ENCODE data around the gene OR10H5. TPM values are rescaled to one million over a fixed set of nuclear protein-coding genes. Genes with fewer than 3 reads are reported as not detected.
"Not testable (repeated sequence)": the region's sequence is repeated elsewhere in the genome, so short reads cannot be mapped to it uniquely, and the experiment has no call there.

The OR10H5 gene
- under 0.01 TPM for total RNA-seq

DNA sequence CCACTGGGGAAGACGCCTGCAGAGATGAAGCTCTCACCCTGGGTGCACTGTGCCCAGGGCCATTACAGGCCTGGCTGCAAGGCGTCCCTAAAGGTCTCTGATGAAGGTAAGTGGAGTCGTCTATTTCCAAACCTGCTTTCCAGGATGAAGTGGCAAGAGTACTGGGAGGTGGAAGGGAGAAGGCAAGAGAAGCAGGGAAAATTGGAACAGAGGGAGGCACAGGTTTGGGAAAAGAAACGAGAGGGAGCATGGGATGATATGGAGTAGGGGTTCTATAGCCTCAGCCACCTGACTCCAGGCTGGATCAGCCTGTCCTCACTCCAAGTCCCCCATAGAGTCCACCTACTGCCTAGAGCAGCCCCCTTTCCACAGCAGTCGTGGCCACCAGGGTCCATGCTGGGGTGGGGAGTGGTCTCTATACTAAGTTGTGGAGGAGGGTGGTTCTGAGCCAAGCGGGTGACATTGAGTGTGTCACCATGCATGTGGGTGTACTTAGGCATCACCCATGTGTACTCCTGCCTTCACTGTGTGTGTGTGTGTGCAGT lies at the start of gene OR10H5:
TSS of gene OR10H5 (plus strand) at position 51 of the 545 bp plus-strand sequence. CDS start 6,388 bp downstream, outside the sequence.
- Histone ChIP-seq H3K4me3 (ENCODE audit: low read length) (no peak within 1 kb of the TSS), H3K9me3 (ENCODE audit: low read depth, low read length) (no peaks in the 10 kb centered on the region), H3K27me3 (ENCODE audit: insufficient read depth, low read length) (peaks cover 2% of the 10 kb centered on the region), H3K4me1 (ENCODE audit: insufficient read depth, low read length) (no peaks in the 10 kb centered on the region)

DNA sequence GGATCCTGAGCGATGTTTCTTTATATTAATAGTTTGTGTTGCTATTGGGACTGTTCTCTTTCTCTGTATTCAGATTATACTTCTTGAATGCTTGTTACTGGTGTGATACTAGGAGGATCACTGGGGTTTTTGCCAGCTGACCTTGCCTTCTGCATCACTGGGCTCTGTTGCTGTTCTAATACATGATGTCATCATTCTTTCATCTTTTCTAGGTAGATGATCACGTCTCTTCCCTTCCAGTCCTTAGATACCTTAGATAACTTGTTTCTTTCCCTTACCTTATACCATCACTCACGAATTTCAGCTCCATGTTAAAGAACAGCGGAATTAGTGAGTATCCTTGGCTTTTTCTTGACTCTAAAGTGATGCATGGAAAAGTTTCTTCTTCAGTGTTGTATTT lies 49.7 kb upstream of the OR10H5 start, which contains the start of gene OR10H3:
TSS of gene OR10H3 (plus strand) at position 264 of the 400 bp plus-strand sequence. CDS start 3,408 bp downstream, outside the sequence.
- no peaks in the 10 kb centered on the region for H3K4me1 ChIP-seq (ENCODE audit: insufficient read depth, low read length)
- peaks cover 2% of the 10 kb centered on the region for H3K27me3 ChIP-seq (ENCODE audit: insufficient read depth, low read length)
- H3K9me3 ChIP-seq (ENCODE audit: low read depth, low read length), result peaks cover 13% of the 10 kb centered on the region
- H3K4me3 ChIP-seq (ENCODE audit: low read length), result no peak within 1 kb of the TSS

DNA sequence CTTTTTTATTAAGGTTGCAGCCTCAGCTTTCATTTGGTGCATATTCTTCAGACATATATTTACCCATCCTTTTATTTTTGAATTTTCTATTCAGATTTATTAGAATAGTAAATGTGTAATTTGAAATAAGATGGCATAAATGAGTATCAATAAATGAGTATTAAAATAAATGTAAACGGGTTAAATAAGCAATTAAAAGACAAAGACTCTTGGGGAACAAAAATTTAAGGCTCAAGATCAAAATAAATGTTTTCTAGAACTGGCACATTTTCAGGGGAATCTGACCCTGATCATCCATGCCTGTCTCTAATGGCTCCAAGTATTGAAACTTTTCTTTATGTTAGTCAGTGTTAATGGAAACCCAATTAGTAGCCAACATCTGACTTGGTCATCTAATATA lies 46.7 kb upstream of the OR10H5 start:
- H3K4me1 ChIP-seq (ENCODE audit: insufficient read depth, low read length), result no peaks in the 10 kb centered on the region
- H3K27me3 ChIP-seq (ENCODE audit: insufficient read depth, low read length), result peaks cover 11% of the 10 kb centered on the region
- peaks cover 13% of the 10 kb centered on the region for H3K9me3 ChIP-seq (ENCODE audit: low read depth, low read length)
- H3K4me3 ChIP-seq (ENCODE audit: low read length), result no peak overlapping the region

DNA sequence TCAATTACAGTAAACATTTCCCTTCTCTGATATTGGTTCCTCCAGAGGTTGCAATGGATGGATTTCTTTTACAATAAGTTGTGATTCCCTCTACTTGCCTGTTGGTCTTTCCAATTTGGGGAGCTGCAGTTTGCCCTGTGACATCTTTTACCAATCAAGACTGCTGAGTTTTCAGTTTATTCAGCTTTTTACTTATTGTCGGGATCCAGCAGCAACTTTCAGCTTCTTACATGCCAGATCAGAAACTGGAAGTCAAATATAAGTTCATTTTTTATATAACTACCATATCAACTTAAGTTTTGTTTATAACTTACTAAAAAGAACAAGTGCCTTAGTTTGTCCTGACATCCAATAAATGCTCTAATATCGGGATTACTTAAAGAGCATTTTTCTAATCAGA lies 39.2 kb upstream of the OR10H5 start:
- Histone ChIP-seq H3K9me3 (ENCODE audit: low read depth, low read length) (no peaks in the 10 kb centered on the region), H3K27me3 (ENCODE audit: insufficient read depth, low read length) (peaks cover 69% of the 10 kb centered on the region), H3K4me1 (ENCODE audit: insufficient read depth, low read length) (no peaks in the 10 kb centered on the region), H3K4me3 (ENCODE audit: low read length) (no peak overlapping the region)

GRCh38 chr19:15758379-15758778 lies 29.1 kb upstream of the OR10H5 start:
- no peaks in the 10 kb centered on the region for H3K4me1 ChIP-seq (ENCODE audit: insufficient read depth, low read length)
- H3K27me3 ChIP-seq (ENCODE audit: insufficient read depth, low read length), result peaks cover 63% of the 10 kb centered on the region
- no peaks in the 10 kb centered on the region for H3K9me3 ChIP-seq (ENCODE audit: low read depth, low read length)
- no peak overlapping the region for H3K4me3 ChIP-seq (ENCODE audit: low read length)

GRCh38 chr19:15759962-15760565 lies 27.4 kb upstream of the OR10H5 start:
- no peaks in the 10 kb centered on the region for H3K4me1 ChIP-seq (ENCODE audit: insufficient read depth, low read length)
- no peaks in the 10 kb centered on the region for H3K9me3 ChIP-seq (ENCODE audit: low read depth, low read length)
- H3K27me3 ChIP-seq (ENCODE audit: insufficient read depth, low read length), result peaks cover 64% of the 10 kb centered on the region
- no peak overlapping the region for H3K4me3 ChIP-seq (ENCODE audit: low read length)

GRCh38 chr19:15769586-15769985 lies 17.9 kb upstream of the OR10H5 start:
- Histone ChIP-seq H3K27me3 (ENCODE audit: insufficient read depth, low read length) (peaks cover 12% of the 10 kb centered on the region), H3K4me1 (ENCODE audit: insufficient read depth, low read length) (no peaks in the 10 kb centered on the region), H3K9me3 (ENCODE audit: low read depth, low read length) (no peaks in the 10 kb centered on the region), H3K4me3 (ENCODE audit: low read length) (no peak overlapping the region)

GRCh38 chr19:15774159-15774558 lies 13.3 kb upstream of the OR10H5 start:
- H3K4me1 ChIP-seq (ENCODE audit: insufficient read depth, low read length); H3K27me3 ChIP-seq (ENCODE audit: insufficient read depth, low read length); H3K9me3 ChIP-seq (ENCODE audit: low read depth, low read length); H3K4me3 ChIP-seq (ENCODE audit: low read length): not testable (repeated sequence)

GRCh38 chr19:15775249-15775648 lies 12.2 kb upstream of the OR10H5 start:
- Histone ChIP-seq H3K4me1 (ENCODE audit: insufficient read depth, low read length) (no peaks in the 10 kb centered on the region), H3K9me3 (ENCODE audit: low read depth, low read length) (no peaks in the 10 kb centered on the region), H3K27me3 (ENCODE audit: insufficient read depth, low read length) (peaks cover 6% of the 10 kb centered on the region), H3K4me3 (ENCODE audit: low read length) (no peak overlapping the region)

GRCh38 chr19:15776264-15776663 lies 11.2 kb upstream of the OR10H5 start:
- Histone ChIP-seq H3K9me3 (ENCODE audit: low read depth, low read length) (no peaks in the 10 kb centered on the region), H3K4me1 (ENCODE audit: insufficient read depth, low read length) (no peaks in the 10 kb centered on the region), H3K27me3 (ENCODE audit: insufficient read depth, low read length) (peaks cover 6% of the 10 kb centered on the region), H3K4me3 (ENCODE audit: low read length) (no peak overlapping the region)

DNA sequence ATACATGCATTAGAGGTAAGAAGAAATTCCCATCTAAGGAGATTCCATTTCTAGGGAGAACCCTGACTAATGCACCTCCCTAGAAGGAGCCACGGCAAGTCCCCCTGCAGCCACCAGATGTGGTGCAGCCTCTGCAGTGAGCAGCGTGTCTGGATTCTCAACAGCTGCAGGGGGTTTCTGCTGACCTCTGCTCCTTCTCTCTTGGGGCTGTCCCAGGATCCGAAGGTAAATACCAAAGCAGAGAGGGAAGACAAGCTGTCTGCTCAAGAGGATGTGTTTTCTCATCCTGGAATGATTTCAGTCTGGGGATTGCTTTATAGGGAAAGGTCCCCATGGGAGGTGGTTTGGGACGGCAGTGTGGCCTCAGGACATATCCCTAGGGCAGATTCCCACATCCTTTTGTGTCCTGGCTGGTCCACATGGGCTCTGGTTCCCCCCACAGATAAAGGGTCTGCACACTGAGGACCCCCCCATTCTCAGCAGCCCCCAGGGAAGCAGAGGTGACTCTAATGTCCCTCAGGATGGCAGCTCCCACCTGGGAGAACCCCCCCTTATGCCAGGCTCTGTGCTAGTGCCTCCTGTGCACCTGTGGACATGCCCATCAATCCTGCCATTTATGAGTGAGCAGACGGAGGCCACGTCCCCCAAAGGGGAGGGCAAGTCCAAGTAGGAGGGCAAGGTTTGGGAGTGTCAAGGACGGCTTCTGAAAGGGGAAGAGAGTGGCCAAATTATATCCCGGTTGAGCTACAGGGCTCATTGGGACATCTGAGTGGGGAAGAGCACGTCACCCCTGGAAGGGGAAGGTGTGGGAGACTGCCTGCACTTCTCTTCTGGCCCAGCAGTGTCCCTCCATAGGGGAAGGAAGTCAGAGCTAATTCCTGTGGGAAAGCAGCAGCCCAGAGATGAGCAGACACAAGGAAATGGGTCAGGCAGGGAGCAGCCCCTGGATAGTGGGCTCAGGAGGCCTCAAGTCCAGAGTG lies 10.2 kb upstream of the OR10H5 start:
- Histone ChIP-seq H3K27me3 (ENCODE audit: insufficient read depth, low read length) (peaks cover 6% of the 10 kb centered on the region), H3K9me3 (ENCODE audit: low read depth, low read length) (no peaks in the 10 kb centered on the region), H3K4me3 (ENCODE audit: low read length) (no peak overlapping the region), H3K4me1 (ENCODE audit: insufficient read depth, low read length) (no peaks in the 10 kb centered on the region)

DNA sequence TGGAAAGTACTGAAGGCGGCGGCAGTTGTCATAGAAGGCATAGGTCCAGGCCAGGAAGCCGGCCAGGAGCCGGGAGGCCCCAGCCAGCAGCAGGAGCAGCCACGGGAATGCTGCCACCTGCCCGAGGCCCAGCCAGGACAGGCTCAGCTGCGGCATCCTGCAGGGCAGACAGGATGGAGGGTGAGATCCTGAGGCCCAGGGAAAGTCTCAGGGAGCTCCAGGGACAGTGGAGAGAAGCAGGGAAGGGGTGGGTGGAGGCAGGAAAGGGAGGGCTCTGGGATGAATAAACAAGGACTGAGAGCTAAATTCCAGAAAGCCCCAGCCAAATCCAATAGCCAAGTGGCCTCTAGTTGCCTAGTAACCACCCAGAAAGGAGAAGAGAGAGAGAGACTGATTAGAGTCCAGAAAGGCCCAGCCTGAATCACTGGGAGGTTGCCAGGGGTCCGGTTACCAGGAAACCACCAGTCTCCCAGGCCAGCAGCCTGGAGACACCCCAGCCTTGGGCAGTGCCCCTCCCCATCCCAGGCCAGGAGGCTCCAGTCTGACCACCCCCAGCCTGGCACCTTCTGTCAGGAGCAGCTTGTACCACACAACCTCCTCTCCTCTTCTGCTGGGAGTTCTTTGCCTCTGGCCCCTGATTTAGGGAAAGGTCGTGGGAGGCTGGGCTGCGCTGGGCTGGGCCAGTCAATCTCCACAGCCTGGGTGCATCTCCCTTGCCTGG lies 7.5 kb upstream of the OR10H5 start:
- no peaks in the 10 kb centered on the region for H3K4me1 ChIP-seq (ENCODE audit: insufficient read depth, low read length)
- H3K9me3 ChIP-seq (ENCODE audit: low read depth, low read length), result no peaks in the 10 kb centered on the region
- H3K27me3 ChIP-seq (ENCODE audit: insufficient read depth, low read length), result peaks cover 3% of the 10 kb centered on the region
- H3K4me3 ChIP-seq (ENCODE audit: low read length), result no peak overlapping the region

- no peaks in the 10 kb centered on the region for H3K9me3 ChIP-seq (ENCODE audit: low read depth, low read length)
- no peaks in the 10 kb centered on the region for H3K4me1 ChIP-seq (ENCODE audit: insufficient read depth, low read length)
- H3K27me3 ChIP-seq (ENCODE audit: insufficient read depth, low read length), result no peaks in the 10 kb centered on the region
- H3K4me3 ChIP-seq (ENCODE audit: low read length), result no peak overlapping the region
These were observed 6.6 kb upstream of the OR10H5 start for GRCh38 chr19:15780610-15781418.

- H3K9me3 ChIP-seq (ENCODE audit: low read depth, low read length), result no peaks in the 10 kb centered on the region
- H3K4me1 ChIP-seq (ENCODE audit: insufficient read depth, low read length), result no peaks in the 10 kb centered on the region
- H3K4me3 ChIP-seq (ENCODE audit: low read length), result no peak overlapping the region
- no peaks in the 10 kb centered on the region for H3K27me3 ChIP-seq (ENCODE audit: insufficient read depth, low read length)
These were observed 5.8 kb upstream of the OR10H5 start for GRCh38 chr19:15781661-15782060.
